ENCODE measurements around the gene TUBB4A. TPM values are rescaled to one million over a fixed set of nuclear protein-coding genes. Genes with fewer than 3 reads are reported as not detected.

TUBB4A gene
- total and polyA plus RNA-seq, 9 of the 15 experiments (the other 6 are each of a cell fraction or from before 2014, with no cell fraction given), result 0.14 to 7.0 (median 0.75) TPM

DNA sequence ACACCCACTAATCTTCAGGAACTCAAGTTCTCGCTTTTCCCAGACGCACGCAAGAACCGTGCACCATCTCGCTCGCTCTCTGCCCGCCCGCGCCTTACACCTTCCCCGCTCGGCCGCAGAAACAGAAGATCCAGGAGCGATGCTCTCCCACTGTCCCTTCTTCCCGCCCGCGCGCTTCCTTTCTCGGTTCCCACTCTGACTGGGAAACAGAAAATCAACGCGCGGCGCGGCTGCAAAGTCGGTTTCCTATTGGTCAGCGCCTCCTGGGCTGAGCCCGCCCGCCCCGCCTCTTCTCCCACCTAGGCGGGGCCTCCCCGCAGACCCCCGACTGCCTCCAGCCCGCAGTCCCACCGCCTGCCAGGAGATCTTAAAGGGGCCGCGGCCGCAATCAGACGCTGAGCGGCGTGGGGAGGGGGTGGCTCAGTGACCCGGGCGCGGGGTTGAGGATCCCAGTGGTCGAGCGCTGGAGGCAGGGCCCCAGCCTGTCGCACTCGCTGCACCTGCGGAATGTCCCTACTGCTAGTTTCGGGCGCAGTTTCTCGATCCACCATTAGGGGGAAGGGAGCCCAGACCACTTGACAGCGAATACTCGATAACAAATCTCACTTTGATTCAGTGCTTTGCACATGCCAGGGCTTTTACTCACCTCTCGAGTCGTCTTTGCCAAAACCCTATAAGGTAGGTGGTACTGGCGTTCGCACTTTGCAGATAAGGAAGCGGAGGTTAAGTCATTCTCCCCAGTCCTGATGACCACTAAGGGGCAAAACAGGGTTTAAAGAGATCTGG is 41.8 kb downstream of the TUBB4A start (continued):
- TF ChIP-seq LARP7 (IDR thresholded peaks at IDR 0.05) (0 out of 2 replicates have a peak, but pooled peaks have one; percentile 22), SIN3A (IDR thresholded peaks at IDR 0.05; ENCODE audit: borderline replicate concordance in 2 of 2, control insufficient read depth in 1 of 2, low read depth in 2 of 2, low read length in 2 of 2) (0 out of 4 replicates have a peak, but pooled peaks of 1 of the 2 experiments have one; percentile 30), FIP1L1 (IDR thresholded peaks at IDR 0.05; ENCODE audit: low read depth, low read length, poor library complexity, severe bottlenecking) (peak; percentile 68), DACH1 (IDR thresholded peaks at IDR 0.05; ENCODE audit: partially characterized antibody) (no peak), TAF15 (IDR thresholded peaks at IDR 0.05; ENCODE audit: low read depth, low read length) (no peak), MCM7 (IDR thresholded peaks at IDR 0.05) (no peak), NFE2L1 (tag; IDR thresholded peaks at IDR 0.05; ENCODE audit: borderline replicate concordance, low read depth) (no peak), TBL1XR1 (IDR thresholded peaks at IDR 0.05; ENCODE audit: low read length in 2 of 2) (no peak; a peak in 1 of 4 replicates), ADNP (tag; IDR thresholded peaks at IDR 0.05) (no peak), ZNF77 (CRISPR knock-in tag; IDR thresholded peaks at IDR 0.05) (no peak), XRCC3 (IDR thresholded peaks at IDR 0.05) (no peak), FOXA3 (CRISPR knock-in tag; conservative IDR thresholded peaks at IDR 0.05 in 1 of 2, IDR thresholded peaks at IDR 0.05 in 1 of 2) (no peak), BCLAF1 (IDR thresholded peaks at IDR 0.05; ENCODE audit: borderline replicate concordance in 1 of 2, control insufficient read depth in 1 of 2, low read depth in 2 of 2, low read length in 1 of 2) (no peak), ZBTB26 (CRISPR knock-in tag; IDR thresholded peaks at IDR 0.05) (no peak), NBN (IDR thresholded peaks at IDR 0.05; ENCODE audit: low read depth) (peak; percentile 87), ZEB2 (IDR thresholded peaks at IDR 0.05) (no peak; the same call in 1 of the 2 replicates), HMGN3 (IDR thresholded peaks at IDR 0.05; ENCODE audit: borderline replicate concordance, extremely low read depth, insufficient read length, low read depth, low read length) (peak; percentile 36), ZNF311 (CRISPR knock-in tag; IDR thresholded peaks at IDR 0.05) (no peak)
- TF ChIP-seq, protein P1, sequence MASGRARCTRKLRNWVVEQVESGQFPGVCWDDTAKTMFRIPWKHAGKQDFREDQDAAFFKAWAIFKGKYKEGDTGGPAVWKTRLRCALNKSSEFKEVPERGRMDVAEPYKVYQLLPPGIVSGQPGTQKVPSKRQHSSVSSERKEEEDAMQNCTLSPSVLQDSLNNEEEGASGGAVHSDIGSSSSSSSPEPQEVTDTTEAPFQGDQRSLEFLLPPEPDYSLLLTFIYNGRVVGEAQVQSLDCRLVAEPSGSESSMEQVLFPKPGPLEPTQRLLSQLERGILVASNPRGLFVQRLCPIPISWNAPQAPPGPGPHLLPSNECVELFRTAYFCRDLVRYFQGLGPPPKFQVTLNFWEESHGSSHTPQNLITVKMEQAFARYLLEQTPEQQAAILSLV (tag; IDR thresholded peaks at IDR 0.05), result no peak
- TF ChIP-seq, protein P2, sequence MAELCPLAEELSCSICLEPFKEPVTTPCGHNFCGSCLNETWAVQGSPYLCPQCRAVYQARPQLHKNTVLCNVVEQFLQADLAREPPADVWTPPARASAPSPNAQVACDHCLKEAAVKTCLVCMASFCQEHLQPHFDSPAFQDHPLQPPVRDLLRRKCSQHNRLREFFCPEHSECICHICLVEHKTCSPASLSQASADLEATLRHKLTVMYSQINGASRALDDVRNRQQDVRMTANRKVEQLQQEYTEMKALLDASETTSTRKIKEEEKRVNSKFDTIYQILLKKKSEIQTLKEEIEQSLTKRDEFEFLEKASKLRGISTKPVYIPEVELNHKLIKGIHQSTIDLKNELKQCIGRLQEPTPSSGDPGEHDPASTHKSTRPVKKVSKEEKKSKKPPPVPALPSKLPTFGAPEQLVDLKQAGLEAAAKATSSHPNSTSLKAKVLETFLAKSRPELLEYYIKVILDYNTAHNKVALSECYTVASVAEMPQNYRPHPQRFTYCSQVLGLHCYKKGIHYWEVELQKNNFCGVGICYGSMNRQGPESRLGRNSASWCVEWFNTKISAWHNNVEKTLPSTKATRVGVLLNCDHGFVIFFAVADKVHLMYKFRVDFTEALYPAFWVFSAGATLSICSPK (IDR thresholded peaks at IDR 0.05; ENCODE audit: borderline replicate concordance), result no peak
